Neural progenitor cell (in vitro differentiated cells): Measurements from ENCODE around the gene PEPD. TPM values are rescaled to one million over a fixed set of nuclear protein-coding genes. Genes with fewer than 3 reads are reported as not detected.

Source experiments
- DNase-seq: peaks from one replicate; pipeline ENCODE4 v3.0.0-alpha.2; 2016; ENCODE audit warnings: low spot score
- H2AFZ ChIP-seq: fragments of 200-600 bp; sonication (generic); replicated peaks from 2 replicates; pipeline ENCODE4 v1.6.1; 2016; ENCODE audit warnings: antibody characterized with exemption
- H3F3A ChIP-seq: fragments of 200-600 bp; sonication (generic); 2 replicates; pipeline ENCODE4 v1.6.1; 2016; ENCODE audit warnings: antibody characterized with exemption, low read depth
- H3K27ac ChIP-seq: fragments of 200-600 bp; sonication (generic); 2 replicates; pipeline ENCODE4 v1.5.1; 2016; ENCODE audit warnings: mild to moderate bottlenecking
- H3K27me3 ChIP-seq: fragments of 200-600 bp; sonication (generic); 2 replicates; pipeline ENCODE4 v1.6.1; 2016; ENCODE audit warnings: mild to moderate bottlenecking, moderate library complexity
- H3K36me3 ChIP-seq: fragments of 200-600 bp; sonication (generic); 2 replicates; pipeline ENCODE4 v1.5.1; 2016
- H3K4me1 ChIP-seq: fragments of 200-600 bp; sonication (generic); 2 replicates; pipeline ENCODE4 v1.6.1; 2016; ENCODE audit warnings: mixed run types
- H3K4me2 ChIP-seq: fragments of 200-600 bp; sonication (generic); 2 replicates; pipeline ENCODE4 v1.6.1; 2016
- H3K4me3 ChIP-seq: fragments of 200-600 bp; sonication (generic); 2 replicates; pipeline ENCODE4 v1.5.1; 2016
- H3K79me2 ChIP-seq: fragments of 200-600 bp; sonication (generic); 2 replicates; pipeline ENCODE4 v1.6.1; 2016; ENCODE audit warnings: low read depth
- H3K9ac ChIP-seq: fragments of 200-600 bp; sonication (generic); 2 replicates; pipeline ENCODE4 v1.6.1; 2016
- H3K9me3 ChIP-seq: fragments of 200-600 bp; sonication (generic); 2 replicates; pipeline ENCODE4 v1.5.1; 2016; ENCODE audit warnings: low read depth
- H4K20me1 ChIP-seq: fragments of 200-600 bp; sonication (generic); 2 replicates; pipeline ENCODE4 v1.6.1; 2016; ENCODE audit warnings: low read depth
- H3K27ac Mint-ChIP-seq: 3 replicates; pipeline ENCODE4 v1.8.0; 2021; ENCODE audit warnings: mixed read lengths
- H3K27me3 Mint-ChIP-seq: 2 replicates; pipeline ENCODE4 v1.8.0; 2022; ENCODE audit warnings: low read depth, mild to moderate bottlenecking, inconsistent platforms, moderate library complexity, mixed read lengths; ENCODE audit not compliant: insufficient read depth
- H3K36me3 Mint-ChIP-seq: 3 replicates; pipeline ENCODE4 v1.8.0; 2021; ENCODE audit warnings: mixed read lengths
- H3K4me1 Mint-ChIP-seq: 3 replicates; pipeline ENCODE4 v1.8.0; 2021; ENCODE audit warnings: mixed read lengths
- H3K4me3 Mint-ChIP-seq: 3 replicates; pipeline ENCODE4 v1.8.0; 2021; ENCODE audit warnings: mild to moderate bottlenecking, moderate library complexity, mixed read lengths
- H3K9me3 Mint-ChIP-seq: 3 replicates; pipeline ENCODE4 v1.8.0; 2020; ENCODE audit warnings: mixed read lengths
- EZH2 ChIP-seq: fragments of 200-600 bp; sonication (generic); IDR thresholded peaks from 2 replicates; pipeline ENCODE4 v1.6.1; 2017; ENCODE audit warnings: antibody characterized with exemption, mild to moderate bottlenecking, moderate library complexity
- EZH2phosphoT487 ChIP-seq: fragments of 200-600 bp; sonication (generic); IDR thresholded peaks from 2 replicates; pipeline ENCODE4 v1.6.1; 2017; ENCODE audit warnings: antibody characterized with exemption
- total RNA-seq: library from RNA; depleted of rRNA; stranded (reverse); fragments of >200 nt; gene quantifications from 2 replicates; pipeline ENCODE4 v1.2.3, GENCODE V29; 2015; ENCODE audit warnings: low replicate concordance
- TF ChIP-seq, protein P1 (sequence below): fragments of 200-600 bp; sonication (generic); IDR thresholded peaks from 2 replicates; pipeline ENCODE4 v1.5.1; 2017; ENCODE audit warnings: antibody characterized with exemption, mild to moderate bottlenecking

PEPD gene
- total RNA-seq, 1 donor from 2014 or later, result 47.0 TPM

DNA sequence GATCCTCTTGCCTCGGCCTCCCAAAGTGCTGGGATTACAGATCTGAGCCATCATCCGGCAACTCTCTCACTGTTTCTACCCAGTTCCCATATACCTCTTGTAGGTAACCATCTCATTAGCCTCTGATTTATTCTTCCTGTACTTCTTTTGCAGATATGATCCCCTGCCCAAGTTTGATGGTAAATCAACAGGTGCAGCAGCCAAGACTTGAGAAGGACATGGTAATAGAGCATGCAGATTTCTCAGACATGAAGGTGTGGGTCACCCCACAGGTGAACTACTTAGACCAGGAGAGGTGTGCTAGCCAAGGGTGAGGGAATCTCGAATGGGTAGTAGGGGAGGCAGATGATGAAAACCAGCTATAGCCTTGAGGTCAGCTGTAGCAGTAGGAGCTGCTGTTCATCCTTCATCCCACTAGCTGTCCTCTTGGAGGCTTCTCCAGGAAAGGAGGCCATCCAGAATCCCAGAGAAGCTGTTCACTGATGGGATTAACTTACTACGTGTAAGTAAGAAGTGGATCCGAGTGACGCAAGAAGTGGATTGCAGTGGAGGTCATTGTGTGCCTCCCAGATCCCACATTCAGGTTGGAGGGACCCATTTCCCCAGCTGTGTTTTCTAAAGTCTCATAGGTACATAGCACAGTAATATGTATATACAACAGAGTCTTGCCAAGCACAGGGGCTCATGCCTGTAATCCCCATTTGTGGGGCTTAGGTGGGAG, 158.9 kb downstream of the PEPD start:
- no peaks in the 10 kb centered on the region for H3K9me3 Mint-ChIP-seq
- no peaks in the 10 kb centered on the region for H3K36me3 Mint-ChIP-seq
- Histone ChIP-seq H3K4me1 (no peaks in the 10 kb centered on the region), H3K4me2 (no peak overlapping the region), H3F3A (no peaks in the 10 kb centered on the region), H2AFZ (no peak overlapping the region), H3K4me3 (no peak overlapping the region), H4K20me1 (no peaks in the 10 kb centered on the region), H3K27ac (no peak overlapping the region), H3K9me3 (no peaks in the 10 kb centered on the region), H3K79me2 (no peaks in the 10 kb centered on the region), H3K36me3 (no peaks in the 10 kb centered on the region), H3K9ac (no peak overlapping the region), H3K27me3 (no peaks in the 10 kb centered on the region)
- H3K4me3 Mint-ChIP-seq, result no peak overlapping the region
- TF ChIP-seq EZH2, result no peak
- no peak for TF ChIP-seq EZH2phosphoT487
- TF ChIP-seq, protein P1, sequence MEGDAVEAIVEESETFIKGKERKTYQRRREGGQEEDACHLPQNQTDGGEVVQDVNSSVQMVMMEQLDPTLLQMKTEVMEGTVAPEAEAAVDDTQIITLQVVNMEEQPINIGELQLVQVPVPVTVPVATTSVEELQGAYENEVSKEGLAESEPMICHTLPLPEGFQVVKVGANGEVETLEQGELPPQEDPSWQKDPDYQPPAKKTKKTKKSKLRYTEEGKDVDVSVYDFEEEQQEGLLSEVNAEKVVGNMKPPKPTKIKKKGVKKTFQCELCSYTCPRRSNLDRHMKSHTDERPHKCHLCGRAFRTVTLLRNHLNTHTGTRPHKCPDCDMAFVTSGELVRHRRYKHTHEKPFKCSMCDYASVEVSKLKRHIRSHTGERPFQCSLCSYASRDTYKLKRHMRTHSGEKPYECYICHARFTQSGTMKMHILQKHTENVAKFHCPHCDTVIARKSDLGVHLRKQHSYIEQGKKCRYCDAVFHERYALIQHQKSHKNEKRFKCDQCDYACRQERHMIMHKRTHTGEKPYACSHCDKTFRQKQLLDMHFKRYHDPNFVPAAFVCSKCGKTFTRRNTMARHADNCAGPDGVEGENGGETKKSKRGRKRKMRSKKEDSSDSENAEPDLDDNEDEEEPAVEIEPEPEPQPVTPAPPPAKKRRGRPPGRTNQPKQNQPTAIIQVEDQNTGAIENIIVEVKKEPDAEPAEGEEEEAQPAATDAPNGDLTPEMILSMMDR, result no peak
- H3K4me1 Mint-ChIP-seq, result no peaks in the 10 kb centered on the region
- H3K27ac Mint-ChIP-seq, result no peak overlapping the region
- H3K27me3 Mint-ChIP-seq, result peaks cover 14% of the 10 kb centered on the region
- no peak for DNase-seq

GRCh38 chr19:33359581-33359980, 162.0 kb downstream of the PEPD start:
- Histone ChIP-seq H3F3A (no peaks in the 10 kb centered on the region), H3K27ac (no peak overlapping the region), H4K20me1 (no peaks in the 10 kb centered on the region), H2AFZ (no peak overlapping the region), H3K9ac (no peak overlapping the region), H3K4me3 (no peak overlapping the region), H3K4me1 (no peaks in the 10 kb centered on the region), H3K36me3 (no peaks in the 10 kb centered on the region), H3K27me3 (no peaks in the 10 kb centered on the region), H3K9me3 (peaks cover 12% of the 10 kb centered on the region), H3K4me2 (no peak overlapping the region), H3K79me2 (no peaks in the 10 kb centered on the region)
- TF ChIP-seq, protein P1, result no peak
- TF ChIP-seq EZH2 (no peak), EZH2phosphoT487 (no peak)
- no peaks in the 10 kb centered on the region for H3K4me1 Mint-ChIP-seq
- H3K9me3 Mint-ChIP-seq, result peaks cover 10% of the 10 kb centered on the region
- no peak overlapping the region for H3K4me3 Mint-ChIP-seq
- DNase-seq, result no peak
- no peak overlapping the region for H3K27ac Mint-ChIP-seq
- H3K27me3 Mint-ChIP-seq, result peaks cover 11% of the 10 kb centered on the region
- no peaks in the 10 kb centered on the region for H3K36me3 Mint-ChIP-seq

GRCh38 chr19:33358408-33358807, 163.2 kb downstream of the PEPD start:
- no peaks in the 10 kb centered on the region for H3F3A ChIP-seq
- Mint-ChIP-seq H3K27ac (no peak overlapping the region), H3K27me3 (peaks cover 11% of the 10 kb centered on the region), H3K9me3 (peaks cover 12% of the 10 kb centered on the region), H3K36me3 (no peaks in the 10 kb centered on the region), H3K4me3 (no peak overlapping the region), H3K4me1 (no peaks in the 10 kb centered on the region)
- no peaks in the 10 kb centered on the region for H3K79me2 ChIP-seq
- TF ChIP-seq, protein P1, result no peak
- TF ChIP-seq EZH2, result no peak
- H3K27ac ChIP-seq, result no peak overlapping the region
- H3K9me3 ChIP-seq, result peaks cover 12% of the 10 kb centered on the region
- no peak overlapping the region for H3K9ac ChIP-seq
- no peak overlapping the region for H3K4me2 ChIP-seq
- H3K36me3 ChIP-seq, result no peaks in the 10 kb centered on the region
- H4K20me1 ChIP-seq, result no peaks in the 10 kb centered on the region
- H3K4me3 ChIP-seq, result no peak overlapping the region
- no peaks in the 10 kb centered on the region for H3K4me1 ChIP-seq
- H2AFZ ChIP-seq, result no peak overlapping the region
- no peak for DNase-seq
- no peaks in the 10 kb centered on the region for H3K27me3 ChIP-seq
